ENCODE measurements around the gene COG5. TPM values are rescaled to one million over a fixed set of nuclear protein-coding genes. Genes with fewer than 3 reads are reported as not detected.

Gene COG5
- polyA plus RNA-seq, 1 of the 3 experiments (the other 2 are of a cell fraction), result 21.2 TPM

- Histone ChIP-seq H3F3A (replicated peaks; ENCODE audit: insufficient read depth) (no peaks in the 10 kb centered on the region), H3K27ac (ENCODE audit: low read depth in 2 of 2, low read length in 1 of 2) (no peak overlapping the region), H3K27me3 (ENCODE audit: insufficient read depth) (no peaks in the 10 kb centered on the region), H4K20me1 (ENCODE audit: insufficient read depth) (no peaks in the 10 kb centered on the region), H3K9me2 (no peaks in the 10 kb centered on the region), H3K9me3 (no peaks in the 10 kb centered on the region), H3K79me2 (ENCODE audit: insufficient read depth) (no peaks in the 10 kb centered on the region), H3K9ac (no peak overlapping the region), H3K4me1 (ENCODE audit: control insufficient read depth in 1 of 2, insufficient read depth in 2 of 2, low read depth in 1 of 2, low read length in 1 of 2) (peaks cover 0 to 4% of the 10 kb centered on the region in 2 experiments; a peak in 2 of 4 replicates), H3K4me2 (no peak overlapping the region), H3K4me3 (ENCODE audit: low read depth in 2 of 2, low read length in 1 of 2) (no peak overlapping the region), H2AFZ (ENCODE audit: low read depth) (no peak overlapping the region), H3K36me3 (replicated peaks in 1 of 2; ENCODE audit: control insufficient read depth in 1 of 2, insufficient read depth in 2 of 2, low read length in 1 of 2) (peaks cover 5% of the 10 kb centered on the region in 2 experiments)
- 90% methylated on average over 1 of the region's 1 CpG for WGBS (ENCODE audit: low lambda C conversion rate)
- TF ChIP-seq EP300 (IDR thresholded peaks at IDR 0.05; ENCODE audit: borderline replicate concordance in 1 of 2, low read depth in 1 of 2, low read length in 1 of 2), result no peak
- TF ChIP-seq CTCF (IDR thresholded peaks at IDR 0.05), result no peak
- no peak for TF ChIP-seq MAX (IDR thresholded peaks at IDR 0.05; ENCODE audit: low read depth)
- TF ChIP-seq ZBTB33 (IDR thresholded peaks at IDR 0.05; ENCODE audit: borderline replicate concordance, low read depth), result no peak
- TF ChIP-seq SMC3 (IDR thresholded peaks at IDR 0.05; ENCODE audit: low read depth, low read length), result no peak
- no peak for TF ChIP-seq RXRA (IDR thresholded peaks at IDR 0.05; ENCODE audit: borderline replicate concordance, low read depth)
- no peak for TF ChIP-seq TCF12 (IDR thresholded peaks at IDR 0.05)
- no peak for TF ChIP-seq RFX5 (IDR thresholded peaks at IDR 0.05; ENCODE audit: low read length)
- POLR2A ChIA-PET, result no interaction called here
- CTCF ChIA-PET, result no interaction called here
- no peak for DNase-seq
Observed at GRCh38 chr7:107446531-107446930, 117.2 kb downstream of the COG5 start.

DNA sequence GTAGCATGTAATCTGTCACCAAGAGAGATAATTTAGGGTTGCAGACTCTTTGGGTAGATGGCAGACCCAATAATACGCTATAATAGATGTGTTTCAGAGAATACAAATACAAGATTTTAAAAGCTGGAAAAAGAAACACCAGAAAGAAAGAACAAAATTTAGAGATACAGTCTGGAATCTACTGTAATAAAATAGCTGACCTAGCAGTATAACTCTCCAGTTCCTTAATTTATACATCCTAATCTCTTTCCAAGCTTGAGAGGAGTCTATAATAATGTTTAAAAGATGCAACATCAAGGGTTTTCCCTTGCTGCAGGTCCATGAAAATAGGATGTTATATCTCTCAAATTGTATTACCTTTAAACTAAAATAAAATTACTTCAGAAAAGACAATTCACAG, 121.0 kb downstream of the COG5 start:
- 96% methylated on average over 1 of the region's 1 CpG for WGBS (ENCODE audit: low lambda C conversion rate)
- no peaks in the 10 kb centered on the region for H4K20me1 ChIP-seq (ENCODE audit: insufficient read depth)
- no peak overlapping the region for H3K4me2 ChIP-seq
- H3F3A ChIP-seq (replicated peaks; ENCODE audit: insufficient read depth), result no peaks in the 10 kb centered on the region
- H3K27me3 ChIP-seq (ENCODE audit: insufficient read depth), result no peaks in the 10 kb centered on the region
- no peak overlapping the region for H3K4me3 ChIP-seq (ENCODE audit: low read depth in 2 of 2, low read length in 1 of 2)
- no peak for TF ChIP-seq ZBTB33 (IDR thresholded peaks at IDR 0.05; ENCODE audit: borderline replicate concordance, low read depth)
- no peak for TF ChIP-seq RFX5 (IDR thresholded peaks at IDR 0.05; ENCODE audit: low read length)
- no peak for TF ChIP-seq ELF1 (IDR thresholded peaks at IDR 0.05)
- H2AFZ ChIP-seq (ENCODE audit: low read depth), result no peak overlapping the region
- no peaks in the 10 kb centered on the region for H3K79me2 ChIP-seq (ENCODE audit: insufficient read depth)
- H3K36me3 ChIP-seq (replicated peaks in 1 of 2; ENCODE audit: control insufficient read depth in 1 of 2, insufficient read depth in 2 of 2, low read length in 1 of 2), result peaks cover 0 to 5% of the 10 kb centered on the region in 2 experiments
- no peak overlapping the region for H3K27ac ChIP-seq (ENCODE audit: low read depth in 2 of 2, low read length in 1 of 2)
- H3K4me1 ChIP-seq (ENCODE audit: control insufficient read depth in 1 of 2, insufficient read depth in 2 of 2, low read depth in 1 of 2, low read length in 1 of 2), result no peaks in the 10 kb centered on the region
- H3K9me2 ChIP-seq, result no peaks in the 10 kb centered on the region
- DNase-seq, result no peak
- ChIA-PET CTCF (no interaction called here), POLR2A (no interaction called here)
- no peaks in the 10 kb centered on the region for H3K9me3 ChIP-seq
- no peak overlapping the region for H3K9ac ChIP-seq

Data from SK-N-SH (cell line).